Activated CD4-positive, alpha-beta T cell treated with anti-CD3 and anti-CD28 coated beads for 36 hours (primary cell): ENCODE results near the gene KLHDC4. TPM values are rescaled to one million over a fixed set of nuclear protein-coding genes. Genes with fewer than 3 reads are reported as not detected.

Experiments used
- ATAC-seq: fragments of 200-7000 bp; cut with Tn5 transposase; one replicate; pipeline ENCODE4 v1.10.0; 2021; ENCODE audit warnings: mild to moderate bottlenecking, moderate library complexity
- CTCF ChIA-PET: fragments of 350-600 bp; sonication (Branson Sonifier 250); formaldehyde crosslinking; loops from one replicate; lab custom pipeline; 2021; ENCODE audit warnings: antibody characterized with exemption; lab: Charles Lee
- POLR2A ChIA-PET: fragments of 350-600 bp; sonication (Branson Sonifier 250); formaldehyde crosslinking; loops from one replicate; lab custom pipeline; 2021; ENCODE audit warnings: antibody characterized with exemption, inconsistent platforms; lab: Charles Lee
- DNase-seq: peaks from one replicate; pipeline ENCODE4 v3.0.0-alpha.2; 2020
- H3K27ac Mint-ChIP-seq: one replicate; pipeline ENCODE4 v1.8.0; 2021; ENCODE audit warnings: mixed read lengths
- H3K27me3 Mint-ChIP-seq: one replicate; pipeline ENCODE4 v1.8.0; 2021; ENCODE audit warnings: mixed read lengths
- H3K36me3 Mint-ChIP-seq: one replicate; pipeline ENCODE4 v1.8.0; 2021; ENCODE audit warnings: low read depth, mixed read lengths
- H3K4me1 Mint-ChIP-seq: one replicate; pipeline ENCODE4 v1.8.0; 2021; ENCODE audit warnings: mixed read lengths
- H3K4me3 Mint-ChIP-seq: one replicate; pipeline ENCODE4 v1.8.0; 2021; ENCODE audit warnings: mild to moderate bottlenecking, moderate library complexity, mixed read lengths
- H3K9me3 Mint-ChIP-seq: one replicate; pipeline ENCODE4 v1.8.0; 2021; ENCODE audit warnings: low read depth, mixed read lengths
- intact Hi-C, 2 experiments: fragments of 100-400 bp; cut with DNase I in 1 of 2; cut with micrococcal nuclease in 1 of 2; formaldehyde crosslinking; loops; one replicate each; pipeline versions ENCODE4 v1.14.2 to v1.15.1; 2022 to 2024; cut with DNase I, micrococcal nuclease
- total RNA-seq, 2 experiments: library from RNA; stranded (reverse); gene quantifications; one replicate each; pipeline ENCODE4 v1.2.3, GENCODE V29; 2021

The KLHDC4 gene
- total RNA-seq, 2 experiments from 2014 or later = 67.0 to 77.3 TPM

- Mint-ChIP-seq H3K4me1 (peaks cover 27% of the 10 kb centered on the region), H3K27me3 (no peaks in the 10 kb centered on the region), H3K9me3 (no peaks in the 10 kb centered on the region), H3K36me3 (peaks cover 46% of the 10 kb centered on the region), H3K4me3 (no peak overlapping the region), H3K27ac (peak overlapping the region; percentile 88)
- POLR2A ChIA-PET = interaction anchor here (0.6 kb wide), 1 partner anchor 321 kb away, joined by 3 read pairs; no protein-coding TSS in a partner anchor
- CTCF ChIA-PET = no interaction called here
- no peak for ATAC-seq
- no peak for DNase-seq
- intact Hi-C loops = no loop called here
Observed at GRCh38 chr16:87715231-87715630, 50.6 kb downstream of the KLHDC4 start.

GRCh38 chr16:87713451-87714229 is 52.1 kb downstream of the KLHDC4 start:
- peaks cover 37% of the 10 kb centered on the region for H3K36me3 Mint-ChIP-seq
- DNase-seq = peak; percentile 84
- H3K27ac Mint-ChIP-seq = peak overlapping the region; percentile 75
- peaks cover 27% of the 10 kb centered on the region for H3K4me1 Mint-ChIP-seq
- intact Hi-C loops = loop anchor here in 1 of 2 experiments (1.0 kb wide), 1 partner anchor 53 kb away; no protein-coding TSS in a partner anchor
- no peaks in the 10 kb centered on the region for H3K27me3 Mint-ChIP-seq
- POLR2A ChIA-PET = no interaction called here
- CTCF ChIA-PET = interaction anchor here (0.7 to 2.0 kb wide), 3 partner anchors 8 to 55 kb away, joined by 3 to 8 read pairs (median 5); no protein-coding TSS in a partner anchor
- no peak overlapping the region for H3K4me3 Mint-ChIP-seq
- ATAC-seq = peak; percentile 97
- H3K9me3 Mint-ChIP-seq = no peaks in the 10 kb centered on the region

GRCh38 chr16:87712184-87712762 is 53.5 kb downstream of the KLHDC4 start:
- ATAC-seq (no peak), DNase-seq (no peak)
- no peak overlapping the region for H3K27ac Mint-ChIP-seq
- peaks cover 27% of the 10 kb centered on the region for H3K4me1 Mint-ChIP-seq
- no peak overlapping the region for H3K4me3 Mint-ChIP-seq
- no peaks in the 10 kb centered on the region for H3K9me3 Mint-ChIP-seq
- ChIA-PET POLR2A (no interaction called here), CTCF (interaction anchor here (0.6 kb wide), 1 partner anchor 1087 kb away, joined by 3 read pairs; no protein-coding TSS in a partner anchor)
- H3K27me3 Mint-ChIP-seq = no peaks in the 10 kb centered on the region
- intact Hi-C loops = no loop called here
- peaks cover 39% of the 10 kb centered on the region for H3K36me3 Mint-ChIP-seq

- no peak overlapping the region for H3K27ac Mint-ChIP-seq
- DNase-seq = no peak
- H3K4me1 Mint-ChIP-seq = peaks cover 27% of the 10 kb centered on the region
- ChIA-PET POLR2A (no interaction called here), CTCF (no interaction called here)
- no peak for ATAC-seq
- no peaks in the 10 kb centered on the region for H3K27me3 Mint-ChIP-seq
- intact Hi-C loops = no loop called here
- H3K9me3 Mint-ChIP-seq = no peaks in the 10 kb centered on the region
- H3K36me3 Mint-ChIP-seq = peaks cover 41% of the 10 kb centered on the region
- H3K4me3 Mint-ChIP-seq = no peak overlapping the region
Observed at GRCh38 chr16:87710887-87711286, 54.9 kb downstream of the KLHDC4 start.

GRCh38 chr16:87709677-87710076 is 56.1 kb downstream of the KLHDC4 start:
- ChIA-PET CTCF (interaction anchor here (0.7 kb wide), 1 partner anchor 44 kb away, joined by 3 read pairs; no protein-coding TSS in a partner anchor), POLR2A (no interaction called here)
- Mint-ChIP-seq H3K4me3 (no peak overlapping the region), H3K9me3 (no peaks in the 10 kb centered on the region), H3K4me1 (peaks cover 19% of the 10 kb centered on the region), H3K36me3 (peaks cover 33% of the 10 kb centered on the region), H3K27ac (no peak overlapping the region), H3K27me3 (no peaks in the 10 kb centered on the region)
- no peak for DNase-seq
- intact Hi-C loops = no loop called here
- ATAC-seq = no peak

GRCh38 chr16:87708881-87709638 is 56.7 kb downstream of the KLHDC4 start:
- ATAC-seq (no peak), DNase-seq (no peak)
- H3K36me3 Mint-ChIP-seq = peaks cover 29% of the 10 kb centered on the region
- CTCF ChIA-PET = no interaction called here
- no peaks in the 10 kb centered on the region for H3K27me3 Mint-ChIP-seq
- no peak overlapping the region for H3K27ac Mint-ChIP-seq
- intact Hi-C loops = no loop called here
- no peaks in the 10 kb centered on the region for H3K9me3 Mint-ChIP-seq
- peaks cover 17% of the 10 kb centered on the region for H3K4me1 Mint-ChIP-seq
- no peak overlapping the region for H3K4me3 Mint-ChIP-seq
- POLR2A ChIA-PET = no interaction called here

GRCh38 chr16:87707714-87708580 is 57.8 kb downstream of the KLHDC4 start:
- CTCF ChIA-PET = no interaction called here
- ATAC-seq (no peak), DNase-seq (no peak)
- Mint-ChIP-seq H3K4me1 (peaks cover 17% of the 10 kb centered on the region), H3K36me3 (peaks cover 35% of the 10 kb centered on the region), H3K27me3 (no peaks in the 10 kb centered on the region), H3K9me3 (no peaks in the 10 kb centered on the region), H3K27ac (no peak overlapping the region), H3K4me3 (no peak overlapping the region)
- intact Hi-C loops = no loop called here
- POLR2A ChIA-PET = no interaction called here

GRCh38 chr16:87707097-87707496 is 58.7 kb downstream of the KLHDC4 start:
- ChIA-PET POLR2A (no interaction called here), CTCF (interaction anchor here (1.2 kb wide), 1 partner anchor 143 kb away, joined by 5 read pairs; no protein-coding TSS in a partner anchor)
- H3K4me1 Mint-ChIP-seq = peaks cover 22% of the 10 kb centered on the region
- H3K27me3 Mint-ChIP-seq = no peaks in the 10 kb centered on the region
- no peak overlapping the region for H3K27ac Mint-ChIP-seq
- ATAC-seq = no peak
- DNase-seq = no peak
- H3K4me3 Mint-ChIP-seq = no peak overlapping the region
- no peaks in the 10 kb centered on the region for H3K9me3 Mint-ChIP-seq
- intact Hi-C loops = no loop called here
- H3K36me3 Mint-ChIP-seq = peaks cover 42% of the 10 kb centered on the region

- DNase-seq (no peak), ATAC-seq (no peak)
- ChIA-PET CTCF (interaction anchor here (1.2 kb wide), 1 partner anchor 144 kb away, joined by 5 read pairs; no protein-coding TSS in a partner anchor), POLR2A (no interaction called here)
- H3K36me3 Mint-ChIP-seq = peaks cover 43% of the 10 kb centered on the region
- H3K27me3 Mint-ChIP-seq = no peaks in the 10 kb centered on the region
- intact Hi-C loops = no loop called here
- no peak overlapping the region for H3K4me3 Mint-ChIP-seq
- no peak overlapping the region for H3K27ac Mint-ChIP-seq
- no peaks in the 10 kb centered on the region for H3K9me3 Mint-ChIP-seq
- peaks cover 28% of the 10 kb centered on the region for H3K4me1 Mint-ChIP-seq
Observed at GRCh38 chr16:87706278-87707000, 59.3 kb downstream of the KLHDC4 start.

GRCh38 chr16:87705771-87706277 is 60.0 kb downstream of the KLHDC4 start:
- Mint-ChIP-seq H3K27ac (no peak overlapping the region), H3K36me3 (peaks cover 45% of the 10 kb centered on the region), H3K27me3 (no peaks in the 10 kb centered on the region), H3K4me3 (no peak overlapping the region), H3K4me1 (peaks cover 34% of the 10 kb centered on the region), H3K9me3 (no peaks in the 10 kb centered on the region)
- ChIA-PET POLR2A (no interaction called here), CTCF (interaction anchor here (1.2 kb wide), 1 partner anchor 144 kb away, joined by 5 read pairs; no protein-coding TSS in a partner anchor)
- intact Hi-C loops = no loop called here
- ATAC-seq = no peak
- no peak for DNase-seq
